Panc1 (cell line): ENCODE measurements around the gene TSHZ2. TPM values are rescaled to one million over a fixed set of nuclear protein-coding genes. Genes with fewer than 3 reads are reported as not detected.
"Not testable (repeated sequence)": the region's sequence is repeated elsewhere in the genome, so short reads cannot be mapped to it uniquely, and the experiment has no call there.

Source experiments
- ATAC-seq: fragments of 200-7000 bp; cut with Tn5 transposase; 2 replicates; pipeline ENCODE4 v1.9.1; 2020; ENCODE audit warnings: mild to moderate bottlenecking, moderate library complexity
- BruUV-seq: library from RNA; stranded (reverse); fragments of 400-500 nt; replicated peaks from 2 replicates; lab custom pipeline; 2021; lab: Mats Ljungman, UMichigan
- CTCF ChIA-PET: fragments of 300-600 bp; sonication (Branson Sonifier 250); formaldehyde crosslinking; loops from one replicate; lab custom pipeline; 2022; ENCODE audit warnings: antibody characterized with exemption; lab: Charles Lee
- POLR2A ChIA-PET: fragments of 300-600 bp; sonication (Branson Sonifier 250); formaldehyde crosslinking; loops from one replicate; lab custom pipeline; 2022; ENCODE audit warnings: antibody characterized with exemption; lab: Charles Lee
- DNase-seq: peaks from one replicate; pipeline ENCODE4 v3.0.0-alpha.2; 2010; ENCODE audit warnings: low read depth, low spot score
- H3K27ac ChIP-seq: 2 replicates; pipeline ENCODE4 v1.5.1; 2011; ENCODE audit warnings: mild to moderate bottlenecking, low read length, inconsistent platforms
- H3K27me3 ChIP-seq: fragments of 200-500 bp; sonication (Bioruptor generic); 2 replicates; pipeline ENCODE4 v1.6.0; 2014; ENCODE audit warnings: low read length, inconsistent platforms; ENCODE audit not compliant: control insufficient read depth, insufficient read depth
- H3K36me3 ChIP-seq: fragments of 200-500 bp; sonication (Bioruptor generic); 2 replicates; pipeline ENCODE4 v1.5.1; 2014; ENCODE audit warnings: inconsistent platforms, mild to moderate bottlenecking, low read length, moderate library complexity; ENCODE audit not compliant: control insufficient read depth, insufficient read depth
- H3K4me1 ChIP-seq: 2 replicates; pipeline ENCODE4 v1.5.1; 2011; ENCODE audit warnings: inconsistent platforms, mild to moderate bottlenecking, low read length, moderate library complexity; ENCODE audit not compliant: control insufficient read depth, insufficient read depth
- H3K4me3 ChIP-seq, 2 experiments: 2 replicates each; pipeline ENCODE4 v1.5.1; 2011 to 2012; ENCODE audit warnings: low read depth in 2 of 2, low read length in 2 of 2, mild to moderate bottlenecking in 2 of 2, inconsistent platforms in 1 of 2, moderate library complexity in 1 of 2
- H3K9me3 ChIP-seq: fragments of 200-500 bp; sonication (Bioruptor generic); 2 replicates; pipeline ENCODE4 v1.5.1; 2014; ENCODE audit warnings: low read depth, mild to moderate bottlenecking, inconsistent platforms, low read length, moderate library complexity; ENCODE audit not compliant: control insufficient read depth, insufficient read depth
- CTCF ChIP-seq: fragments of 450-650 bp; IDR thresholded peaks from 2 replicates; pipeline ENCODE4 v1.5.1; 2017; ENCODE audit warnings: mild to moderate bottlenecking
- POLR2AphosphoS5 ChIP-seq: IDR thresholded peaks from 2 replicates; pipeline ENCODE4 v1.6.1; 2012; ENCODE audit warnings: mild to moderate bottlenecking, low read depth, low read length, moderate library complexity
- REST ChIP-seq, 2 experiments: IDR thresholded peaks; 2 replicates each; pipeline ENCODE4 v1.6.1; 2011 to 2012; ENCODE audit warnings: low read depth in 2 of 2, control low read depth in 1 of 2, low read length in 1 of 2, mild to moderate bottlenecking in 1 of 2, moderate library complexity in 1 of 2; ENCODE audit not compliant: insufficient read depth in 1 of 2
- SIN3A ChIP-seq: IDR thresholded peaks from 2 replicates; pipeline ENCODE4 v1.6.1; 2012; ENCODE audit warnings: low read depth, mild to moderate bottlenecking, low read length, moderate library complexity, borderline replicate concordance; ENCODE audit not compliant: insufficient read depth
- TCF7L2 ChIP-seq: IDR thresholded peaks from 2 replicates; pipeline ENCODE4 v1.6.1; 2011; ENCODE audit warnings: mild to moderate bottlenecking, low read depth, low read length, inconsistent platforms
- in situ Hi-C: cut with HindIII; loops from 2 replicates; pipeline ENCODE4 v1.10.0; 2016; ENCODE audit warnings: low sequenced_read_pairs, low pct_unique_long_range_greater_than_20kb
- intact Hi-C: fragments of 100-400 bp; cut with micrococcal nuclease; formaldehyde crosslinking; loops from one replicate; pipeline ENCODE4 v1.10.0; 2022; ENCODE audit not compliant: unreplicated experiment
- total RNA-seq: library from RNA; stranded (reverse); gene quantifications from one replicate; pipeline ENCODE4 v1.2.1, GENCODE V29; 2021; ENCODE audit not compliant: unreplicated experiment

Gene TSHZ2
- total RNA-seq, 1 experiment from 2014 or later, result 0.36 TPM

DNA sequence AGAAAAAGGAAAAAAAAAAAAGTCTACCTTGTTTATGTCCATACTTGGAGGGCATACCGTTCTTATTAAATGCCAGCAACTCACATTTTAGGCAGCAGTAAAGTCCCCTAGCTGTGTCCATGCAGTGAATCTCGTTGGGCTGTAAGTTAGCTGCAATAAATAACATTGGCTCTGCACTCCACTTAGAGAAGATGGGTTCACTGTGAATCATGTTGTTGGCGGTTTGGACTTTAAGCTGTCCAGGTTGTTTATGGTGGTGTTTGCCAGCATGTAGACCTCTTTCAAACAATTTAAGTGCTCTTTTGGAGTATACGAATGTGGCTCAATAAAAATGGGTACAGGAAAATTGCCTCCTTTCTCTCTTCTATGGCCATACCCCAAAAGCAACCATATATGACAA is 494.1 kb downstream of the TSHZ2 start:
- H3K36me3 ChIP-seq, result no peaks in the 10 kb centered on the region
- no peak for DNase-seq
- no peak overlapping the region for H3K27ac ChIP-seq
- ChIA-PET POLR2A (no interaction called here), CTCF (no interaction called here)
- no TSS peak for BruUV-seq
- TF ChIP-seq CTCF, result no peak
- no peak for TF ChIP-seq SIN3A
- TF ChIP-seq REST (IDR thresholded peaks at IDR 0.05; ENCODE audit: insufficient read depth in 1 of 2, low read depth in 2 of 2, low read length in 1 of 2), result no peak
- no peak for TF ChIP-seq POLR2AphosphoS5
- TF ChIP-seq TCF7L2, result no peak
- in situ Hi-C loops, result no loop called here
- H3K27me3 ChIP-seq, result no peaks in the 10 kb centered on the region
- intact Hi-C loops, result no loop called here
- H3K4me3 ChIP-seq, result no peak overlapping the region
- no peak for ATAC-seq
- no peaks in the 10 kb centered on the region for H3K4me1 ChIP-seq
- no peaks in the 10 kb centered on the region for H3K9me3 ChIP-seq

- TF ChIP-seq POLR2AphosphoS5 (no peak), SIN3A (no peak)
- Histone ChIP-seq H3K4me1 (no peaks in the 10 kb centered on the region), H3K4me3 (no peak overlapping the region), H3K27ac (no peak overlapping the region), H3K36me3 (no peaks in the 10 kb centered on the region), H3K9me3 (no peaks in the 10 kb centered on the region), H3K27me3 (no peaks in the 10 kb centered on the region)
- ChIA-PET CTCF (no interaction called here), POLR2A (no interaction called here)
- DNase-seq, result no peak
- intact Hi-C loops (no loop called here), in situ Hi-C loops (no loop called here)
- BruUV-seq, result no TSS peak
- no peak for ATAC-seq
Measured at GRCh38 chr20:53468587-53468986, 496.4 kb downstream of the TSHZ2 start.

GRCh38 chr20:53472859-53473258 is 500.7 kb downstream of the TSHZ2 start:
- CTCF ChIA-PET, H3K27ac ChIP-seq, in situ Hi-C loops, H3K4me1 ChIP-seq, POLR2A ChIA-PET, H3K27me3 ChIP-seq, ATAC-seq, H3K36me3 ChIP-seq, BruUV-seq, H3K4me3 ChIP-seq, H3K9me3 ChIP-seq, intact Hi-C loops, DNase-seq: not testable (repeated sequence)
